AG04449 (cell line): ENCODE results near the gene GREB1L.
A peak's percentile ranks its signal among the peaks of the same experiment; 100 is the strongest.

Source experiments
- CTCF ChIA-PET: fragments of 350-600 bp; formaldehyde crosslinking; extraction: SDS; loops from one replicate; lab custom pipeline; 2021; ENCODE audit warnings: antibody characterized with exemption; lab: Yijun Ruan, JAX
- POLR2A ChIA-PET: fragments of 400-600, 350-600 bp; formaldehyde crosslinking; extraction: SDS; loops from one replicate; lab custom pipeline; 2020; ENCODE audit warnings: antibody characterized with exemption, inconsistent platforms; lab: Yijun Ruan, JAX
- DNase-seq: peaks from one replicate; pipeline ENCODE4 v3.0.0-alpha.2; 2010; ENCODE audit warnings: low read depth, low spot score
- H3K4me3 ChIP-seq: 2 replicates; pipeline ENCODE4 v1.5.1; 2011; ENCODE audit warnings: low read depth, mild to moderate bottlenecking, control low read depth, low read length
- TF ChIP-seq, protein P1 (sequence below): IDR thresholded peaks from one replicate; pipeline ENCODE4 v1.5.1; 2011; ENCODE audit warnings: mild to moderate bottlenecking, moderate library complexity, low read length, control low read depth, inconsistent platforms; ENCODE audit not compliant: insufficient read depth; ENCODE audit errors: missing control alignments

The GREB1L gene

DNA sequence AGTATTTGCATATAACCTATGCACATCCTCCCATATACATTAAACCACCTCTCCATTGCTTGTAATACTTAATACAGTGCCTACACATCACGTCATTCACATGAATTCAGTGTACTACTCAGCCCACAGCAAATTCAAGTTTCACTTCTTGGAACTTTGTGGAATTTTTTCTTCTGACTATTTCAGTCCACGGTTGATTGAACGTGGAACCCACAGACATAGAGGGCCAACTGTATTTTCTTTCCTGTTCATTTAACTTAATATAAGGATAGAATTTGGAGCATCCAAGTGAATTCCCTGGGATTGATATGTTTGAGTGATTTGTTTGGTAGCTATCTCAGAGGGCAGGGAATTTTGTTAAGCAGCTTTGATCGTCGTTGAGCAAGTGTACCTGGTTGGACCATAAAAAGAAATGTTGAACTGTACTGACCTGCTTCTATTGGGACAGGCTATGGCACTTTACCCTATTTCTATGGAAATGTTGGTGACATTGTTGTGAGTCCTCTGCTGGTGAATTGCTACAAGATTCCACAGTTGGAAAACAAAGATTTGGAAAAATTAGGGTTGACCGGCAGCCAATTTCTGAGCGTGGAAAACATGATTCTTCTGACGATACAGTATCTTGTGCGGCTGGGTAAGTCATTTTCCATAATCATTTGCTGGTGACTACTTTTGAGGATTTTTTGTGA is 201.9 kb downstream of the GREB1L start:
- no peak overlapping the region for H3K4me3 ChIP-seq
- DNase-seq, result no peak
- ChIA-PET CTCF (interaction anchor here (0.6 to 4.5 kb wide), 10 partner anchors 8 to 250 kb away, joined by 3 to 190 read pairs (median 4); partner anchors contain the start of gene ESCO1), POLR2A (no interaction called here)
- TF ChIP-seq, protein P1, sequence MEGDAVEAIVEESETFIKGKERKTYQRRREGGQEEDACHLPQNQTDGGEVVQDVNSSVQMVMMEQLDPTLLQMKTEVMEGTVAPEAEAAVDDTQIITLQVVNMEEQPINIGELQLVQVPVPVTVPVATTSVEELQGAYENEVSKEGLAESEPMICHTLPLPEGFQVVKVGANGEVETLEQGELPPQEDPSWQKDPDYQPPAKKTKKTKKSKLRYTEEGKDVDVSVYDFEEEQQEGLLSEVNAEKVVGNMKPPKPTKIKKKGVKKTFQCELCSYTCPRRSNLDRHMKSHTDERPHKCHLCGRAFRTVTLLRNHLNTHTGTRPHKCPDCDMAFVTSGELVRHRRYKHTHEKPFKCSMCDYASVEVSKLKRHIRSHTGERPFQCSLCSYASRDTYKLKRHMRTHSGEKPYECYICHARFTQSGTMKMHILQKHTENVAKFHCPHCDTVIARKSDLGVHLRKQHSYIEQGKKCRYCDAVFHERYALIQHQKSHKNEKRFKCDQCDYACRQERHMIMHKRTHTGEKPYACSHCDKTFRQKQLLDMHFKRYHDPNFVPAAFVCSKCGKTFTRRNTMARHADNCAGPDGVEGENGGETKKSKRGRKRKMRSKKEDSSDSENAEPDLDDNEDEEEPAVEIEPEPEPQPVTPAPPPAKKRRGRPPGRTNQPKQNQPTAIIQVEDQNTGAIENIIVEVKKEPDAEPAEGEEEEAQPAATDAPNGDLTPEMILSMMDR, result no peak

DNA sequence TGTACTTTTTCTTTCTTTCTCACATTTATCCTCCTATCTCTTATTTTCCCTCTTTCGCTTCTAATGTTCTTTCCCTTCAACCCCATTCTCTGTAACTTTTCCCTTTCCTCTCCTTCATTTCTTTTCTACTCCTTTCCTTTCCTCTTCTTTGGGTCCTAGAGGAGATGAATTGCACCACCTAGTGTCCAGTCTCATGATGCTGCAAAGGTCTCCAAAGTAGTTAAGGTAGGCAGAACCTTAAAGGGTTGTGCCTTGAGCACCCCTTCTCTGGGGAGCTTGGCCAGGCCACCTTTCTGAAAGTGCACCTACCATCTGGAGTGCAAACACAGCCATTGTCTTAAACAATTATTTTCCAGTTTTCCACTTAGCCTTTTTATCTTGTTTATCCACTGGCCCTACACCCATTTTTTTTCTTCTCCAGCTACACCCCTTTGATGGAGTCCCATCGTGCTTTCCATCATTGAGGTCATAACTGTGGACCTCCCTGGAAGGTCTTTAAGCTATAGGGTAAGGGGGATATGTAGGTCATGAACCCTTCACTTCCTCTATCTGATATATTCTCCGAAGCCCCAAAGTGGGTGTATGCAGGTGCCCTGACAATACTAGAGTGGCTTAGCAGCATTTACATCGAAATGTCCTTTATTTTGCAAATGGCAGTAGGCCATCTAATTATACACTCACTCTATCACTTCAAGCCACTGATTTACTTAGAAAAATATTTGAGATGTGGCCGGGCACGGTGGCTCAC is 202.6 kb downstream of the GREB1L start:
- no peak for DNase-seq
- H3K4me3 ChIP-seq, result no peak overlapping the region
- CTCF ChIA-PET, result interaction anchor here (0.7 to 4.5 kb wide), 19 partner anchors 9 to 258 kb away, joined by 3 to 190 read pairs (median 4); partner anchors contain the start of genes ESCO1 and SNRPD1
- POLR2A ChIA-PET, result no interaction called here
- TF ChIP-seq, protein P1, result peak; percentile 76

DNA sequence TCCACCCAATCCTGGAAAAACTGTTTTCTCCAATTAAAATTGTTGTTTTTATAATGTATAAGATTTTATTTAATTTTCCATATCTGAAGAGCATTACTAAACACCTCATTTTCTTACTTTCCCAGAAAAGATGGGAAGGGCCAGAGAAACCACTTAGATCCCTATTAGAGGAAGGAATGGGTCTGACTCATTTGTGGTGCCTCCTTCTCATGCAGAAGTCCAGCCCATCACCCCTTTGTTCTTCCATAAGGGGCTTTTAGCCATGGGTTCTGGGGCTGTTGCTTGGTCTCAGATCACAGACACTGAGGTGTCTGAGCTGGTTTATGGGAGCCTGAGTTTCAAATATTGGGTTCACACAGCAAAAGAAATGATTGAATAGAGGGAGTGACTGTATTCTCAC is 206.3 kb downstream of the GREB1L start:
- CTCF ChIA-PET, result interaction anchor here (3.4 kb wide), 1 partner anchor 254 kb away, joined by 28 read pairs; no protein-coding TSS in a partner anchor
- TF ChIP-seq, protein P1, result no peak
- POLR2A ChIA-PET, result no interaction called here
- no peak for DNase-seq
- no peak overlapping the region for H3K4me3 ChIP-seq

DNA sequence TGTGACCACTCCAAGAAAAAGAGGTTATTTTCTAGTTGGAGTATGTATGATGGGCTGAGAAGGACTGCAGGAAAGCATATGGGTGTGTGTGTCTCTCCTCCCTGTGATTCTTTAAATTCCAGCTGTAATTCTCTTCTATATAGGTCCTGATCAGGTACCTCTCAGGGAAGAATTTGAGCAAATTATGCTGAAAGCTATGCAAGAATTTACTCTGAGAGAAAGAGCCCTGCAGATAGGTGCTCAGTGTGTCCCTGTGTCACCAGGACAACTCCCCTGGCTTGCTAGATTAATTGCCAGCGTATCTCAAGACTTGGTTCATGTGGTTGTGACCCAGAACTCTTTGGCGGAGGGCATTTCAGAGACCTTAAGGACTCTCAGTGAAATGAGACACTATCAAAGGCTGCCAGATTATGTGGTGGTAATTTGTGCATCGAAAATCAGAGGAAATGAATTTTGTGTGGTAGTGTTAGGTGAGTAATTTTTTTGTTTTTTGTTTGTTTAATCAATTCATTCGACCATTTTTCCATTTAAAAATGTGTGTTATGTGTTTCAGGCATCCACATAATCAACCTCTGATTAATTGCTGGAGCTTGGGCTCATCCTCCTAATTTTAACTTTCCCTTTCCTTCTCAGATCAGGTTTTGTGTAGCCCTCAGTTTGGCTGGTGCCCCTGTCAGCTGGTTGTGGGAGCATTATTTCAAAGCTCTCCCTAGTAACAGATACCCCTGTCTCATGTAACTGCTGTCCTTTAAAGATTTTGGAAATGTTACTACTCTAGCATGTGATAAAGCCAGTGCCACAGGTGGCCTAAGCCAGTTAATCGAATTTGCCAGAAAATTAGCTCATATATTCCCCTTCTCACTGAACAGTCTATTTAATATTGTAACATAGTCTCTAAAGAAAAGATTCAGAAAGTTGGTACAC is 207.6 kb downstream of the GREB1L start:
- ChIA-PET POLR2A (no interaction called here), CTCF (interaction anchor here (0.7 to 3.4 kb wide), 3 partner anchors 9 to 255 kb away, joined by 4 to 28 read pairs (median 15); no protein-coding TSS in a partner anchor)
- TF ChIP-seq, protein P1, result no peak

DNA sequence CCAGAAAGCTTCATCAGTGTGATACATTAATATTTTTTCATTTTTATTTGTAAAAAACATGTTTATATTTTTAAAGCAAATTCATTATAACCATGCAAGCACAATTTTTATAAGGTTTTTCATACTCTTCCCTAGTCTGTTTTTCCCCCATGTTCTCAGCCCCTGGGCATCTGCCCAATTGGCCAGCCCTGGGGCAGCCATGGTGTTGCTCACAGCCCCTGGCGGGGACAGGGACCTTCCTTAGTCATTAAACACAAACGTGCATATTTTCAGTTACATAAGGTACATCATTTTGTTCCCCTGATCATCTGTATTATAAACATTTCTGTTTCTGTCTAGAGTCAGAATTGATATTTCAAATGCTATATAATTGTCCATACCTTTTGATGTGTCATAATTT is 208.5 kb downstream of the GREB1L start:
- DNase-seq, result no peak
- POLR2A ChIA-PET, result no interaction called here
- H3K4me3 ChIP-seq, result no peak overlapping the region
- CTCF ChIA-PET, result interaction anchor here (1.2 to 3.4 kb wide), 4 partner anchors 8 to 256 kb away, joined by 3 to 28 read pairs (median 9); no protein-coding TSS in a partner anchor
- TF ChIP-seq, protein P1, result no peak

More for the DNA sequence above, 207.6 kb downstream of the GREB1L start:
- no peak for DNase-seq
- no peak overlapping the region for H3K4me3 ChIP-seq
